ENCODE measurements around the gene LARGE1.

- no peak for TF ChIP-seq CTCF (IDR thresholded peaks at IDR 0.05)
- no peak for TF ChIP-seq POLR2A (IDR thresholded peaks at IDR 0.05)
- no peak for TF ChIP-seq EP300 (IDR thresholded peaks at IDR 0.05)
Measured at GRCh38 chr22:33875316-33875715, 45.0 kb downstream of the LARGE1 start.

All from tibial nerve (tissue), 4 donors.